LHCN-M2 (cell line): ENCODE data around the gene CYBRD1. TPM values are rescaled to one million over a fixed set of nuclear protein-coding genes. Genes with fewer than 3 reads are reported as not detected.
A peak's percentile ranks its signal among the peaks of the same experiment; 100 is the strongest.
"Not testable (repeated sequence)": the region's sequence is repeated elsewhere in the genome, so short reads cannot be mapped to it uniquely, and the experiment has no call there.

Experiments
- DNase-seq: peaks from one replicate; pipeline ENCODE4 v3.0.0-alpha.2; 2012; ENCODE audit warnings: low read depth
- polyA plus RNA-seq: library from polyadenylated mRNA; unstranded; fragments of >200 nt; gene quantifications from one replicate; pipeline ENCODE4 v1.2.1, GENCODE V29; 2012; ENCODE audit warnings: missing spikeins
- total RNA-seq: library from RNA; depleted of rRNA; stranded (reverse); fragments of >200 nt; gene quantifications from 2 replicates; pipeline ENCODE4 v1.2.3, GENCODE V29; 2014; rRNA removed

CYBRD1 gene
- 102 and 120 TPM in 2 replicates for total RNA-seq
- 62.0 TPM for polyA plus RNA-seq

GRCh38 chr2:171522052-171522787 lies at the start of gene CYBRD1:
CYBRD1 (plus strand) TSS chr2:171522474; CDS start chr2:171522546, 72 bp downstream.
- DNase-seq, result peak; percentile 80

GRCh38 chr2:171475979-171476378 lies 46.3 kb upstream of the CYBRD1 start:
- no peak for DNase-seq

GRCh38 chr2:171478345-171478744 lies 43.9 kb upstream of the CYBRD1 start:
- no peak for DNase-seq

- DNase-seq, result no peak
Measured at GRCh38 chr2:171479154-171479814, 43.0 kb upstream of the CYBRD1 start.

GRCh38 chr2:171480908-171481307 lies 41.4 kb upstream of the CYBRD1 start:
- peak; percentile 3 for DNase-seq

GRCh38 chr2:171482308-171482707 lies 40.0 kb upstream of the CYBRD1 start:
- DNase-seq, result no peak

- DNase-seq, result peak; percentile 33
Measured at GRCh38 chr2:171482877-171483276, 39.4 kb upstream of the CYBRD1 start.

- DNase-seq, result no peak
Measured at GRCh38 chr2:171483793-171484192, 38.5 kb upstream of the CYBRD1 start.

GRCh38 chr2:171485116-171485515 lies 37.2 kb upstream of the CYBRD1 start:
- no peak for DNase-seq

- DNase-seq, result no peak
Measured at GRCh38 chr2:171487201-171487600, 35.1 kb upstream of the CYBRD1 start.

- no peak for DNase-seq
Measured at GRCh38 chr2:171487803-171488259, 34.4 kb upstream of the CYBRD1 start.

- DNase-seq, result no peak
Measured at GRCh38 chr2:171490577-171490976, 31.7 kb upstream of the CYBRD1 start.

GRCh38 chr2:171491292-171491691 lies 31.0 kb upstream of the CYBRD1 start:
- no peak for DNase-seq

GRCh38 chr2:171492664-171493063 lies 29.6 kb upstream of the CYBRD1 start:
- DNase-seq, result no peak

- DNase-seq, result not testable (repeated sequence)
Measured at GRCh38 chr2:171497664-171498063, 24.6 kb upstream of the CYBRD1 start.

GRCh38 chr2:171505374-171505773 lies 16.9 kb upstream of the CYBRD1 start:
- DNase-seq, result peak; percentile 5

GRCh38 chr2:171509945-171510731 lies 12.1 kb upstream of the CYBRD1 start:
- no peak for DNase-seq

- DNase-seq, result no peak
Measured at GRCh38 chr2:171512014-171512413, 10.3 kb upstream of the CYBRD1 start.

GRCh38 chr2:171512683-171513195 lies 9.5 kb upstream of the CYBRD1 start:
- DNase-seq, result no peak

- DNase-seq, result no peak
Measured at GRCh38 chr2:171513719-171514160, 8.5 kb upstream of the CYBRD1 start.

- DNase-seq, result no peak
Measured at GRCh38 chr2:171514908-171515582, 7.2 kb upstream of the CYBRD1 start.
